Endometrium (tissue), 2 donors: ENCODE data around the gene ZNF618.
"Not testable (repeated sequence)": the region's sequence is repeated elsewhere in the genome, so short reads cannot be mapped to it uniquely, and the experiment has no call there.

Experiments used
- FAIRE-seq: peaks from 2 replicates; lab custom pipeline; 2012; peaks lifted over from hg19 to GRCh38; lab: Jason Lieb, UNC
- donor health status: control.
- donor health status: control.

The ZNF618 gene

GRCh38 chr9:114039484-114039883 lies 163.4 kb downstream of the ZNF618 start:
- FAIRE-seq = no peak

GRCh38 chr9:114043660-114044059 lies 167.6 kb downstream of the ZNF618 start:
- not testable (repeated sequence) for FAIRE-seq

- FAIRE-seq = no peak
Measured at GRCh38 chr9:114046237-114046755, 170.2 kb downstream of the ZNF618 start.

- FAIRE-seq = no peak
Measured at GRCh38 chr9:114046875-114047274, 170.8 kb downstream of the ZNF618 start.

GRCh38 chr9:114047717-114048116 lies 171.6 kb downstream of the ZNF618 start:
- no peak for FAIRE-seq

GRCh38 chr9:114048533-114049415 lies 172.7 kb downstream of the ZNF618 start:
- no peak for FAIRE-seq

- no peak for FAIRE-seq
Measured at GRCh38 chr9:114049441-114050225, 173.5 kb downstream of the ZNF618 start.

GRCh38 chr9:114050226-114050568 lies 174.1 kb downstream of the ZNF618 start:
- FAIRE-seq = no peak

- FAIRE-seq = no peak
Measured at GRCh38 chr9:114050646-114051045, 174.5 kb downstream of the ZNF618 start.

- FAIRE-seq = no peak
Measured at GRCh38 chr9:114051281-114051680, 175.2 kb downstream of the ZNF618 start.

GRCh38 chr9:114051706-114052105 lies 175.6 kb downstream of the ZNF618 start:
- no peak for FAIRE-seq

GRCh38 chr9:114053246-114054005 lies 177.3 kb downstream of the ZNF618 start:
- no peak for FAIRE-seq

- no peak for FAIRE-seq
Measured at GRCh38 chr9:114054191-114054690, 178.1 kb downstream of the ZNF618 start.

GRCh38 chr9:114055061-114055460 lies 179.0 kb downstream of the ZNF618 start:
- FAIRE-seq = no peak

- no peak for FAIRE-seq
Measured at GRCh38 chr9:114055894-114056293, 179.8 kb downstream of the ZNF618 start.

GRCh38 chr9:114056527-114056926 lies 180.4 kb downstream of the ZNF618 start:
- no peak for FAIRE-seq

GRCh38 chr9:114057161-114057885 lies 181.2 kb downstream of the ZNF618 start:
- FAIRE-seq = no peak

- no peak for FAIRE-seq
Measured at GRCh38 chr9:114058688-114059046, 182.6 kb downstream of the ZNF618 start.

- FAIRE-seq = no peak
Measured at GRCh38 chr9:114059047-114059803, 183.1 kb downstream of the ZNF618 start.

GRCh38 chr9:114060070-114060469 lies 184.0 kb downstream of the ZNF618 start:
- no peak for FAIRE-seq

GRCh38 chr9:114060711-114061110 lies 184.6 kb downstream of the ZNF618 start:
- FAIRE-seq = no peak
